K562 (cell line): ENCODE results near the gene USP48.
"Not testable (repeated sequence)": the region's sequence is repeated elsewhere in the genome, so short reads cannot be mapped to it uniquely, and the experiment has no call there.

Source experiments
- NR2C2 ChIP-seq, 2 experiments: fragments of 200-800 bp in 1 of 2; sonication (Bioruptor generic) in 1 of 2; sonication (generic) in 1 of 2; formaldehyde crosslinking in 1 of 2; IDR thresholded peaks; 2 replicates each; pipeline versions ENCODE4 v1.6.1 to v1.8.0; 2016 to 2022; ENCODE audit warnings: mild to moderate bottlenecking in 1 of 2, missing compliant biosample characterization in 1 of 2, missing genetic modification characterization in 1 of 2, missing genetic modification reagents in 1 of 2
- TOE1 ChIP-seq, 2 experiments: fragments of 450-650 bp in 1 of 2; sonication (generic) in 1 of 2; formaldehyde crosslinking in 1 of 2; IDR thresholded peaks; 2 replicates each; pipeline versions ENCODE4 v1.7.1 to v1.8.0; 2016 to 2022; ENCODE audit warnings: borderline replicate concordance in 2 of 2, mild to moderate bottlenecking in 2 of 2, antibody characterized with exemption in 1 of 2, inconsistent platforms in 1 of 2, low read depth in 1 of 2, missing genetic modification reagents in 1 of 2, moderate library complexity in 1 of 2

- TF ChIP-seq TOE1 (IDR thresholded peaks at IDR 0.05; ENCODE audit: borderline replicate concordance); TOE1 (CRISPR knock-in tag; IDR thresholded peaks at IDR 0.05; ENCODE audit: borderline replicate concordance, low read depth); NR2C2 (CRISPR knock-in tag; IDR thresholded peaks at IDR 0.05); NR2C2 (tag; IDR thresholded peaks at IDR 0.05): not testable (repeated sequence)
These were observed 12.3 kb downstream of the USP48 start for GRCh38 chr1:21770602-21771001.
